CD4-positive, alpha-beta T cell treated with Interleukin-2 at 100 ng/mL for 4 hours (primary cell): ENCODE data around the gene PRAF2.

Experiments used
- DNase-seq: peaks from one replicate; pipeline ENCODE4 v3.0.0-alpha.2; 2020; ENCODE audit warnings: low spot score

Gene PRAF2

DNA sequence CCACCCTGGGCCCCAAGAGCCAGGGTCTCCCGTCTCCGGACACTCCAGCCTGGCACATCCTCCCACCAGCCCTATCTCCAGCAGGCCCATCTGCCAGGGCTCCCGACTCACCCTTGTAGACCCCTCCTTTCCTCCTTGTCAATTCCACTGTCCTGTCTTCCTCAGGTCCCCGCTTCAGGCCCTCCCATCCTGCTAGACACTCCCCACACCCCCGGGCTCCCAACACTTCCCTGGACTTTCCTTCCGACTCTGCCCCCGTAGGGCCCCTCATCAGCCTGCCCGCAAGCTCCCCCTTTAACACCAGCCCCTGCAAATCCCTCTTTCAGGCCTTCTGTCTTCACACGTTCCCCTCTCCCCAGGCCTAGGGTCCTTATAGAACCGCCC is 1.1 kb downstream of the PRAF2 start:
- DNase-seq, result no peak

DNA sequence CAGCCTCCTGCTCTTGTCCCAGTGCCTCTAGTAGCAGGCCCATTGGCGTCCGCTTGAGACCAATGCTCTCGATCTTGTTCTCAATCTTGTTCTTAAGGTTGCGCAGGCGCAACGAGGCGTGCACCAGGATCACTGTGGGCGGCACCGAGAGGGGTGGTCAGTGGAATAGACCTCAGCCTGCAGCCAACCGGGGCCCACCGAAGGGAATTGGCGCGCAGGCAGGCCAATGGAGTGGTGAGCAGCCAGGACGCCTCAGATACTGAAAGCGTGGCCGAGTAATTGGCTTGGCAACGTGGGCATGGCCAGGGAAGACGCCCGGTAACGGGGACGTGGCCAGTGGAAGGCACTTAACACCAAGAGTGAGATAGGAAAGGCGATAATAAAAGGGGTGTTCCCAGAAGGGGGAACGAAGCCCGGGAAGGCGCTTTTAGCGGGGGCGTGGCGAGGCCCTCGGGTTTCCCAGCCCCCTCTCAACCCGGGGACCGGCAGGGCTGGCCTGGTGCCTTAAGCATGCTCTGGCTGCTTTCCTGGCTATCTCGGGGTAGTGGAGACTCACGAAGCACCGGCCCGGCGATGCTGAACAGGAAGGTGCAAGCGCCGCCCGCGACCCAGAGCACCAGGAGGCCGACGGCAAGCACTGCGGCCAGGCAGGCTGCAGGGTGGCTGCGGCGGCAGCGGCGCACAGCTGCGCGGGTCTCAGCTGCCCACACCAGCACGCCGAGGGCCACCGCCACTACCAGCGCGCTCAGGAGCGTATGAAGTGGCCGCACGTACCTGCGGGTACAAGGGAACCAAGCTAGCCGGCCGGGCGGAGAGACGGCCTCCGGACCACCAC is 1.7 kb downstream of the PRAF2 start:
- DNase-seq, result no peak

DNA sequence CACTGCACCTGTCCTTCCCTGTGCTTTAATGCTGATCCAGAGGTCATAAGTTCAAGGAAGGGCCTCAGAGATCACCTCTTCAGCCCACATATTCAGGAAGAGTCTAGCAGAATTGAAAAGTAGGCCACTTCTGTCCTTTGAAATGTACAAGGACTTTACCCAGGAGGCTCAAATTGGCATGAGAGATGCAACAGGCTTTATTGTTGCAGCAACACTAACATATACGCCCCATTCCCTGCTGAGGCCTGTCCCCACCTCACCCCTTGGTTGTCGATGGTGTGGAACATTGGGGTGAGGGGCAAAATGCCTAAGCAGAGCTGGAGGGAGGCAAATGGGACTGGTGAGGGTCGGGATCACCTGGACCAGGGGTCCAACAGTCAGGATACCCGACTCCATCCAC is 2.8 kb downstream of the PRAF2 start:
- DNase-seq, result no peak

DNA sequence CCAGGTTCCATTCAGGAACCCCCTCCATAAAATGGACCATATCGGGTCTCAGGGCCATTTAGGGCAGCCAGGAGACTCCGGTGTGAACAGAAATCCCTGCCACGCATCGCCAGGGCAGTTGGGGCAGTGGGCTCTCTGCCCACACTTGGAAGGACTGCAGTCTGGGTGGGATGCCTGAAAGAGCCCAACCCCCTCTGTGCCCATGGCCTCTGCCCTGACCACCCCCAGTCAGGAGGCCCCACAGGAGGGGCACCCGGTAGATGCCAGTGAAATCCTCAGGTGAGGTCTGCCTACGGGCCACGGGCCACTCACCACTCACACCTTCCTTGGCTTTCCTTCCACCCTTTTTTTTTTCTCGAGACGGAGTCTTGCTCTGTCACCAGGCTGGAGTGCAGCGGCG is 4.8 kb downstream of the PRAF2 start:
- DNase-seq, result no peak

DNA sequence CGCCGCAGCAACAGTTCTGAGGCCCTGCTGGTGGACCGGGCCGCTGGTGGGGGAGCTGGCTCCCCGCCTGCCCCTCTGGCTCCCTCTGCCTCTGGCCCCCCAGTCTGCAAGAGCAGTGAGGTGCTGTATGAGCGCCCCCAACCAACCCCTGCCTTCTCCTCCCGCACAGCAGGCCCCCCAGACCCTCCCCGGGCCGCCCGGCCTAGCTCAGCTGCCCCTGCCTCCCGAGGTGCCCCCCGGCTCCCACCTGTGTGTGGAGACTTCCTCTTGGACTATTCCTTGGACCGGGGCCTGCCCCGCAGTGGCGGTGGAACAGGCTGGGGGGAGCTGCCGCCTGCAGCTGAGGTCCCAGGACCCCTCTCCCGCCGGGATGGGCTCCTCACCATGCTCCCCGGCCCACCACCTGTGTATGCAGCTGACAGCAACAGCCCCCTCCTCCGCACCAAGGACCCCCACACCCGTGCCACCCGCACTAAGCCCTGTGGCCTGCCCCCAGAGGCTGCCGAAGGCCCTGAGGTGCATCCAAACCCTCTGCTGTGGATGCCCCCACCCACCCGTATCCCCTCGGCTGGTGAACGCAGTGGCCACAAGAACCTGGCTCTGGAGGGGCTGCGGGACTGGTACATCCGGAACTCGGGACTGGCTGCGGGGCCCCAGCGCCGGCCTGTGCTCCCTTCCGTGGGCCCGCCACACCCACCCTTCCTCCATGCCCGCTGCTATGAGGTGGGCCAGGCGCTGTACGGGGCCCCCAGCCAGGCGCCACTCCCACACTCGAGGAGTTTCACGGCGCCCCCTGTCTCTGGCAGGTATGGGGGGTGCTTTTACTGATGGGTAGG is 6.3 kb downstream of the PRAF2 start:
- no peak for DNase-seq

DNA sequence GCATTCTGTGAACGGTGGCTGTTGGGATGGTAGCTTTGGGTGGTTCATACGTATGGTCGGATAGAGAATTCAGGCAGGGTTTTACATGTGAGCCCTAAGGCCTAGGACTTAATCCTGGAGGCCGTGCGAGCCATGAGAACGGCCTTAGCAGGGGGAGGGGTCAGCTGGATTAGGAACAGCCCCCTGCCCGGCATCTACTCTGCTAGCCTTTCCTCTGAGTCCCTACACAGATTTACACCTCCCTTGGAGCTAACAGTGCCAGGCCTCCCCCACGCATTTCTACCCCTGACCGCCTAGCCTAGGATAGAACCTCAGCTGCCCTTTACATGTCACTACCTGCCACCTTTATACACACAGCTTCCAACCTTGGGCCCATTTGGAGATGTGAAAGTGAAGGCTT is 7.1 kb downstream of the PRAF2 start:
- no peak for DNase-seq

DNA sequence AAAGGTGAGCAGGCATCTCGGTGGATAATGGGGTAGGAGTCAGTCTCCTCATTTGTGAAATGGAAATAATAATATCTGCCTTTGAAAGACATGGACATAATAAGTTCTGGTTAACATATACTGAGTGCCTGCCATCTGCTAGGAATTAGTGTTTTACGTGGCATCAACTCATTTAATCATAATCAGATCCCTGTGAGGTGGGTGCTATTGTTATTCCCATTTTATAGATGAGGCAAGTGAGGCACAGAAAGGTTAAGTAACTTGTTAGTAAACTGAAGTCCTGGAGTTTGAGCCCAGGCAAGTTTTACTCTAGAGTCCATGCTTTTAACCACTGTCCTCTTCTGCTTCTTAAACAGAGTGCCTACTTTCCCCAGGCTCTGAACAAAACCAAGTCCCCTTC is 7.5 kb downstream of the PRAF2 start:
- no peak for DNase-seq

DNA sequence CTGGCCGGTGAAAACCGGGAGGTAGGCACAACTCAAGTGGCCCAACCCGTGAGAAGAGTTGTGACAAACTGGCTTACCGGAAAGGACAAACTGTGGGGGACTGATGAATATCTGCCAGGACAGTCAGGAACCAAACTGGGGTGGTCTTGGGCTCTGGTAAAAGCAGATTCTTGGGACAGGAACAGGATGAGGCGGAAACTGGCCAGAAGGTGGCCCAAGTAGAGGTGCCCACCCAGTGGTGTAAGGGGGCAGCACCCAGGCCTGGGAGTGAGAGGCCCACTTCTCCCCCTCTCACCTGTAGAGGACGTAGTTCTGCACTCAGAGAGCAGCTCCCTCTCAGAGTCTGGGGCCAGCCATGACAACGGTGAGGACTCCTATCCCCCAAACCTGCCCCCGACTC is 9.1 kb downstream of the PRAF2 start:
- no peak for DNase-seq

DNA sequence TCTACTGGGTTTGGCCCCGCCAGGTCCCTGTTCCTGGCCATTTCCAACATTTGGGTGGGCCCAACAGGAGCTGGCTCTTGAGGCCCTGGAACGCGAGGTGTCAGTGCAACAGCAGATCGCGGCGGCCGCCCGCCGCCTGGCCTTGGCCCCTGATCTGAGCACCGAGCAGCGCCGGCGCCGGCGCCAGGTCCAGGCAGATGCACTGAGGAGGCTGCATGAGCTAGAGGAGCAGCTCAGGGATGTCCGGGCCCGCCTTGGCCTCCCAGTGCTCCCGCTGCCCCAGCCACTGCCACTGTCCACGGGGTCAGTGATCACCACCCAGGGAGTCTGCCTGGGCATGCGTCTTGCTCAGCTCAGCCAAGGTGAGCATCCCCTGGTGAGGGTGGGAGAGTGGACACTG is 9.5 kb downstream of the PRAF2 start:
- no peak for DNase-seq

DNA sequence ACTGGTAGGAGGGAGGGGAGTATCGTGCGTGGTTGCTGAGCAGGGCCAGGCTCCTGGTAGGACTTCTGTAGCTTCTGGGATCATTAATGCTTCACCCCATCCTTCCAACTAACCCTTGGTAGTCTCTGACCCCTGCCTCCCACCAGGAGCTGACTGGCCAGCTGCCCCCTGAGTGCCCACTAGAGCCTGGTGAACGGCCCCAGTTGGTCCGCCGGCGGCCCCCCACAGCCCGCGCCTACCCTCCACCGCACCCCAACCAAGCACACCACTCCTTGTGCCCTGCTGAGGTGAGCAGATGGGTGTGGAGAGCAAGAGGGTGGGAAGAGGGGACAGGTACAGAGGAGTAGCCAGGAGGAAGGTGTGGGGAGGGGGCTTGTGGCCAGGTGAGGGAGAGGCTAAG is 10.1 kb downstream of the PRAF2 start:
- no peak for DNase-seq

DNA sequence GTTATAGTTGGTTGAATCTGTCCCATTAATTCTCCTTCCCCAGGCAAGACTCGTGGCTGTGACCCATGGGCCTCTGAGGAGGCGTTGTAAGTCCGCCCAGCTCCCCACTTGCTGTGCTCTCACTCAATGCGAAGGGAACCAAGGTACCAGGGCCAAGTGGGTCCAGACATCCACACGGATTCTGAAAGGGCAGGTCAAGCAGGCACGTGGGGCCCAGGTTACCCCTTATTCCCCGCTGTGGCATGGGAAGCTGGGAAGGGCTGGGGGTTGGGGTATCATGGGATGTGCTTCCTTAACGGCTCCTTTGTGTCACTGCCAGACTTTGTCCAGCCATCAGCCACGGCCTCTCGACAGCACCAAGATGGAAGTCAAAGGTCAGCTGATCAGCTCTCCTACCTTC is 11.9 kb downstream of the PRAF2 start:
- DNase-seq, result no peak

DNA sequence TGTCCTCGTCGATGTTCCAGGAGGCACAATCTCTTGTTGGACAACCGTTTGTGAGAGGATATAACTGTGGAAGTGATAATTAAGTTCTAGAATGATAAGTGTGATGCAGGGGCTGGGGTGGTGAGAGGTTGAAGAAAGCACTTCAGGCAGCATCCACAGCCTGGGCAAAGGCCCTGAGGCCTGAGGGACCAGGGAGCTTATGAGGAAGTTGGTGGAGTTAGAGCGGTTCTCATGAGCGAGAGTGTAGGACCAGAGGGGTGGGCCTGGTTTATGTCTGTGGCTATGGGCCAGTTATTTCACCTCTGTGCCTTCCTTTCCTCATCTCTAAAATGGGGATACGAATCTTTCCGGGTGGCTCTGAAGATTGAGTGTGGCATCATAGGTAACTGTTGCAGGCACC is 12.3 kb downstream of the PRAF2 start:
- DNase-seq, result no peak

DNA sequence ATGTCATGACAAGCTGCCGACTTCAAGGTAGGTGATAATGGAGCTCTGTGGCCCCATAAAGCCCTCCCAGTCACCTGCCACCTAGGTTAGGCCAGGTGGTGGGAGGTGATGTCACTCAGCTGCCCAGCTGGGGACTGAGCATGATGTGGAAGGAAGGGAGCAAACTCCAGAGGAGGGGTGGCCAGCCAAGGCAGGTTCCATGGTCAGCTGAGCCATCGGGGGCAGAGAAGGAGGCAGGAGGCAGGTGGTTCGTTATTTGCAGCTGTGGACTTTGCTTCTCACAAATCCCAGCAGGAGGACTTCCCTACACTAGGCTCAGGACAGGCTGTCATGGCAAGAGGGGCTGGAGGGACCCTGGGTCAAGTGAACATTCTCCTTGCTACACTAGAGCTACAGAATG is 12.9 kb downstream of the PRAF2 start:
- no peak for DNase-seq

DNA sequence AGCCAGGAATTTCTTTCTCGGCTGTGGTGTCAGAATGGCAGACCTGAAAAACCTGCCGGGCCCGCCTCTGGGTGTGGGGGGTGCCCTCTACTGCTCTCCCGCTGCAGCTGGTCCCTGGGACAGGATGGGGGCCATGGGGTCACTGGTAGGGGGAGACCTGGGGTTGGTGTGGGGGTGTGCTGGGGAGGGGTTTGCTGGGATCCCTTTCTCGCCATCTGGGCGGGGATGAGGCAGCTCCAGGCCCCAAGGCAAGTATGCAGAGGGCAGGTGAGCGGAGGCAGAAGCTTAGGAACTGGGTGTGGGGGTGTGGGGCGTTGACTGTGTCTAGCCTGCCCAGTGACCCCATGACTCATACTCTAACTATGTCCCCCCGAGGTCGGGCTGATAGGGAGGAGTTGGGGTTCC is 14.1 kb downstream of the PRAF2 start:
- DNase-seq, result no peak

DNA sequence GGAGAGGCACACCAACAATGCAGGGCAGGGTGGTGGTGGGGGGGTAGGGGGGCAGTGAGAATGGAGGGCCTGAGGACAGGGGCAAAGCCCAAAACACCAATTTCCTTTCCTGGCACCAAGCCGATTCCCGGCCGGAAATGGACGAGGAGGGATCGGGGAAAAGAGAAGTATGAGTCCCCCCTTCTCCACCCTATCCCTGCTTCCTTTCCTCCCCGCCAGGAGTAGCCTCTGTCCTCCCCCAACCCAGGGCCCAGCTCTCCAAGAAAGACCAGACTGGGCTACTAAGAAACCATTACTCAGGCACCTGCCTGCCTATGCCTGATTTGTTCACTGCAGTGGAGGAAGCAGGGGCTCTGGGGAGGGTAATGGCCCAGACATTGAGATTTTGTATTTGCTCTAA is 14.6 kb downstream of the PRAF2 start:
- no peak for DNase-seq

DNA sequence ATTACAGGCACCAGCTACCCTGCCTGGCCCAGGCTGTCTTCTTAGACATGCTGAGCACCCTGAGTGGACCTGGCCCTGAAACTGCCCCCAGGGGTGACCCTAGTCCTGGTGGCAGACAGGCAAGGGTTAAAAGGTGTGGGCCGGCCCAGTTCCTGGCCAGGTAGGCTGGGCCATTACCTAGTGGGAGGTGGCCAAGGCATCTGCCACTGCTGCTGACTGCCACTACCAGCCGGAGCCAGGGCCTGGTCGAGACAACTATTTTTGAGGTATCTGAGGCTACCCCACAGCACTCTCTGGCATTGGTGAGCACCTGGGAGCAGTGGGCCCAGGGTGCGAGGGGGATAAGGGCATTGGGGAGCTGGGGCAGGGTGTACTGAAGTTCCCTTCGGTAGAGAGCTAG is 15.0 kb downstream of the PRAF2 start, which contains the start of gene CCDC120:
TSS of gene CCDC120 (plus strand) at position 206 of the 400 bp plus-strand sequence. CDS start 3,043 bp downstream, outside the sequence.
- no peak for DNase-seq

DNA sequence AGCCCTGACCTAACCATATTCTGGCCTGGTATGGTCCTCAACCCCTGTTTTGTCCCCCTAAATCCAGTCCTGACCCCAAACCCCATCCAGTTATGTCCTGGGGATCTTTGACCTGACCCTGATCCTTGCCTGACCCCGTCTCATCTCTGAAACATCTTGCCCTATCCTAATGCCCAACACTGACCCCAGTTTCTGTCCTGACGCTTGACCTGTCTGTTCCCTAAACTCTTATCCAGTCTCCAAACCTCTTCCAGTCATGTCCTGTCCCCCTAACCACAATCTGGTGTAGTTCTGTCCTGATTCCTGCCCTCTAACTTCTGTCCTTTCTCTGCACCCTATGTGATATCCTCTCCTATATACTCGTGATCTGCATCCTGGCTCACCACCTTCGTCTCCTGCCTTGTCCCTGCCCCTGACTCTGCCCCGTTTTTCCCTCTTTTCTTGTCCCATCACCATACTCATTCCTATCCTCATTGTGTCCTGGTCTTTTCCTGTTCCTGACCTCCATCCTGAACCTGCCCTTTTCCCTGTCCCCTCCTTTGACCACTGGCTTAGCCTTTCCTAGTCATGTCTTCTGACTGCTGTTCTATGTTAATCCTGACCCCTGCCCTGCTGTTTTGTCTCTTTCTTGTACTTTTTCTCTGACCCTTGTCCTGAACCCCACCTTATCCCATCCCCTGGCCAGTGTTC is 19.6 kb downstream of the PRAF2 start:
- DNase-seq, result no peak

DNA sequence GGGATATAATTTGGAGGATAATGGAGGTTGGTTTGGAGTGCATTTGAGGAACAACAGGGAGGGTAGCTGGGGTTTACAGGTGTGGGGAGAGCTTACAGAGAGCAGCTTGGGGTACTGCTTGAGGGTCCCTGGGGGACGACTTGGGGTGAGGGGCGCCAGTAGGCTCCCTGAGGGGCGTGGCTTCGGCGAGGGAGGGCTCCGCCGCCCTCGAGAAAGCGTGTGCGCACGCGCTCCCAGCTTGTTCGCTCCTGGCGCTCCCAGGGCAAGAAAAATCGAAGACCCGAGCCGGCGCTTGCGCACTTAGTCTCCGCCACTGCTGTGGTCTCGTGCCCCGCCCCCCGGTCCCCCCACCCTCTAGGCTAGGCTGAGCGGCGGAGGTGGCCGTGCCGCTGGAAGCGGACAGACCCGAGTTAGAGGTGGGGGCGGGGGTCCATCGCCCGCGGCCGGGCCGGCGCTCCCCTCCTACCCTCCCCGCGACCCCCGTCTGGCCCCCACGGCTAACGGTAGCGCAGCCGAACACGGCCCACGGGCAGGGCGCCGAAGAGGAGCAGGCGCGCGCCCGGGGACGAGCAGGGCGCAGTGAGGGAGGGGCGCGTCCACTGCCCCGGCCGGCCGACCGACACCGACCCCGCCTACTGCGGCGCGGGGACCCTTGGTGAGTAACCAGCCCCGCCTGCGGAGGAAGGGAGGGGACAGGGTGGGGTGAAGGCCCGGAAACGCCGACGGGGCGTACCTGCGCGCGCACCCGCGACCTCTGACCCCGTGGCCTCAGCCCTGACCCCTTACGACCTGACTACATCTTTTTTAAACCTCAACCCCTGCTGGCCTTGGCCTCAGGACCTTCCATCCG is 20.4 kb downstream of the PRAF2 start:
- DNase-seq, result peak; percentile 66

DNA sequence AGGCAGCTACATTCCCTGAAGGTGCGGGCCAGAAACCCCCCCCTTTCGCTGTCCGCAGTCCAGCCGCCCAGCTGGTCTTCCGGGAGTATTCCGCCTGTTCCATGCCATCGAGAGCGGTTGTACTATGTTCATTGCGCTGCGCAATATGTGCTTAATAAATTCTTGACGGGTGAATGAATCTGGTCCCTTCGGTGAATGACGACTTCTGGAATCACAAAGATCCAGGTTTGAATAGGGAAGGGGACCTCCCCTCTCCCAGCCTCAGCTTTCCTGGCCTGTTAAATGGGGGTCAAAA is 29.9 kb downstream of the PRAF2 start:
- DNase-seq, result no peak

DNA sequence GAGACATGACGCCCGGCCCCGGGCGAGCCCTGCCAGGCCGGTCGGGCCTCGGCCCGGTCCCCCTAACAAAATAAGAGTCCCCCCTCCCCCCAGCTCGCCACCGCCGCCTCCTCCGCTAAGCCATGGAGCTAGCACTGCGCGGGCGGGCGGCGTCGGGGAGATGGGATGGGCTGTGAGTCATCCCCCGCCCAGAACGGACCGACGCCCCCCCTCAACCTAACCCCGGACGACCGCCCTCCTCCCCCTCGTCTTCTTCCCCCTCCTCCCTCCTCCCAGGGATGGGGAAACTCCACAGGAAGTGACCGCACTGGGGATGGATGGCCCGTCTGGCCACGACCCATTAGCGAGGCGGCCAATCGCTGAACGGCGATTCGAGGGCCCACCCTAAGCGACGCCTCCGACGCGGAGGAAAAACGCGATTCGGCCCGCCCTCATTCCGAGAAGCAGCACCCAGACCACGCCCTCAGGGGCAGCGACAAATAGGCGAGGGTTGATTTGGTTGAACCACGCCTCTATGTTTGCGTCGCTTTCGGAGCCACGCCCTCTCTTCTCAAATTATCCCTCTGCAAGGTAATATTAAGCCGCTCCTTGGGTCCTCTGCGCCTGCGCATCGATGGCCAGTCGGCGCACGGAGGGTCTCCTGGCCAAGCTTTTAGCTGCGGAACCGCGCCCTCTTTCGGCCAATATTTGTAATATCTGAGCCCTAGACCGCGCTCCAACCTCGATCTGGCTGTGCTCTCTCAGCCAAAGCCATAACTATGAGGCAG is 30.4 kb downstream of the PRAF2 start, which contains the start of gene TFE3:
TSS of gene TFE3 (minus strand) at position 138 of the 767 bp plus-strand sequence. CDS start at position 7, 131 bp downstream.
- peak; percentile 97 for DNase-seq

DNA sequence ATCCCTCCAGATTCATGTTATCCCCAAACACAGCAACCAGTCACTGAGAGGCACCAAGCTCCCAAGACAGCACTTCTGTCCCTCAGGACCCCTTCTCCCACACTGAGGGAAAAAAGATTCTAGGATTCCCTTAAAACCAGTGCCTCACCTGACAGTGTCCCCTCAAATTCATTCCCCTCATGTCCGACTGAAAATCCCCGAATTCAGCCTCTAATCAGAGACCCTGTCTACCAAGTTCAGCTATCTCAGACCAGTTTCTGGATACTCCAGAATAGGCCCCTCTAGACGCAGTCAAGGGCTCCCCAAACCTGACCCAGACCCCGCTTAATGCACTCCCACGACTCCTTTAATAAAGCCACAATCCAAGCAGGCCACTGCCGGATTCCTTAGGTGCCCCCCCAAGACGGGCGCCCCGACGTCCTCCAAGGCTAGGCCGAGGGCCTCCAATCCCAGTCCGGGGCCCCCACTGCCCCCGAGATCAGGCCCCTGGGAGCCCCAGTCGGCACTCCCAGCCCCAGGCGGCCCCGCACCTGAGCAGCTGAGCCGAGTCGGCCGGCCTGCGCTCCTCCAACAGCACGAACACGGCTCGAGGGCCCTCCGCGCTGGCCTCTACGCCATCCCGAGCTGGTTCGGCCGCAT is 31.1 kb downstream of the PRAF2 start:
- no peak for DNase-seq
